Measurements from ENCODE around the gene LRG1.

DNA sequence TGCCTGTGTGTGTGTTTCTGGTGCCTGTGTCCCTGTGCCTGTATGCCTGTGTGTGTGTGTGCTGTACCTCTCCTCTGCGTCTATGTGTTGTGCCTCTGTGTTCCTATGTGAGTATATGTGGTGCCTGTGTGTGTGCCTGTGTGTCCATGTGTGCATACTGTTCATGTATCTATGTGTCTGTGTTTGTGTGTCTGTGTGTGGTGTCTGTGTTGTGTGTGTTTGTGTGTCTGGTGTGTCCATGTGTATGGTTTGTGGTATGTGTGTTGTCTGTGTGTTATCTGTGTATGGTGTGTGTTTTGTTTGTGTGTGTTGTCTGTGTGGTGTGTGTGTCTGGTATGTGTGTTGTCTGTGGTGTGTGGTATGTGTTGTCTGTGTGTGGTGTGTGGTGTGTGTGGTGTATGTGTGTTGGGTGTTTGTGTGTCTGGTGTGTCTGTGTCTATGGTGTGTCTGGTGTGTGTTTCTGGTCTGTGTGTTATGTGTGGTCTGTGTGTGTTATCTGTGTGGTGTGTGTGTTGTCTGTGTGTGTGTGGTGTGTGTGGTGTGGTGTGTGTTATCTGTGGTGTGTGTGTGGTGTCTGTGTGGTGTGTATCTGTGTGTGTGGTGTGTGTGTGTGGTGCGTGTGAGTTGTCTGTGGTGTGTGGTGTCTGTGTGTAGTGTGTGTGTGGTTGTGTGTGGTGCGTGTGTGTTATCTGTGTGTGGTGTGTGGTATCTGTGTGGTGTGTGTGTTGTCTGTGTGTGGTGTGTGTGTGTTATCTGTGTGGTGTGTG, 47.3 kb downstream of the LRG1 start:
- TF ChIP-seq, protein P1, sequence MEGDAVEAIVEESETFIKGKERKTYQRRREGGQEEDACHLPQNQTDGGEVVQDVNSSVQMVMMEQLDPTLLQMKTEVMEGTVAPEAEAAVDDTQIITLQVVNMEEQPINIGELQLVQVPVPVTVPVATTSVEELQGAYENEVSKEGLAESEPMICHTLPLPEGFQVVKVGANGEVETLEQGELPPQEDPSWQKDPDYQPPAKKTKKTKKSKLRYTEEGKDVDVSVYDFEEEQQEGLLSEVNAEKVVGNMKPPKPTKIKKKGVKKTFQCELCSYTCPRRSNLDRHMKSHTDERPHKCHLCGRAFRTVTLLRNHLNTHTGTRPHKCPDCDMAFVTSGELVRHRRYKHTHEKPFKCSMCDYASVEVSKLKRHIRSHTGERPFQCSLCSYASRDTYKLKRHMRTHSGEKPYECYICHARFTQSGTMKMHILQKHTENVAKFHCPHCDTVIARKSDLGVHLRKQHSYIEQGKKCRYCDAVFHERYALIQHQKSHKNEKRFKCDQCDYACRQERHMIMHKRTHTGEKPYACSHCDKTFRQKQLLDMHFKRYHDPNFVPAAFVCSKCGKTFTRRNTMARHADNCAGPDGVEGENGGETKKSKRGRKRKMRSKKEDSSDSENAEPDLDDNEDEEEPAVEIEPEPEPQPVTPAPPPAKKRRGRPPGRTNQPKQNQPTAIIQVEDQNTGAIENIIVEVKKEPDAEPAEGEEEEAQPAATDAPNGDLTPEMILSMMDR (IDR thresholded peaks at IDR 0.05; ENCODE audit: poor library complexity): no peak
- no peak for TF ChIP-seq EZH2phosphoT487 (IDR thresholded peaks at IDR 0.05; ENCODE audit: low read depth, severe bottlenecking, unreplicated experiment)

Data from hepatocyte (in vitro differentiated cells).